Activated CD4-positive, CD25-positive, alpha-beta regulatory T cell treated with anti-CD3 and anti-CD28 coated beads, Interleukin-2, amount 50 U/mL, for 16 hours (primary cell): ENCODE measurements around the gene ATMIN.
A peak's percentile ranks its signal among the peaks of the same experiment; 100 is the strongest.

Experiments
- DNase-seq: peaks from one replicate; pipeline ENCODE4 v3.0.0-alpha.2; 2020; ENCODE audit warnings: low read depth, low spot score

Gene ATMIN

DNA sequence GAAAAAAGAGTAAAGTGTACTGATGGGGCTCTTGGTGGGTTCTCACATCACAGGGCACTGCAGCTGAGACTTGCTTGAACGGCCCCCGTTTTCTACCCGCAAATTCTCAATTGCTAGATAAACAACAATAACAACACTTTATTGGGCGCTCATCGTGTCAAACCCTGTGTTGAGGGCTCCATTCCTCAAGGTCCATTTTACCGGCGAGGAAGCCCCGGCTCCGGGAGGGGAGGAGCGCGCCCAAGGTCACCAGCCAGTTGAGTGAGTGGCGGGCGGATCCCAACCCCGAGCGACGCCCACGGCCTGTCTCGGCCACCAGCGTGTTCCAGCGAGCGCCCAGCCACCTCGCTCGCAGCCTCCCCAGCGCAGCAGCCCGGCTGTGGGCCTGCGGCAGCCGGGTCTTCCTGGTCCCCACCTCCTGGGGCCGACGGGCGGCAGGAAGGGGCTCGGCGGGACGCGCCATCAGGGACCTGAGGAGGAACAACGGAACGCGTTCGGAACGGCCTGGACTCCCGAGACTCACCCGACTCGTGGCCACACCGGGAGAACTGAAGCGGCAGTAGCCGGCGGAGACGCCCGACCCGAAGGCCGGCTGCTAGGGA, 29.3 kb upstream of the ATMIN start:
- peak; percentile 44 for DNase-seq

- DNase-seq: peak; percentile 91
These were observed 28.6 kb upstream of the ATMIN start, which contains the start of the genes CENPN and CMC2 for GRCh38 chr16:81006813-81007695. Gene CENPN (plus strand): TSS chr16:81007214. CDS start chr16:81011940, 4,726 bp downstream. Gene CMC2 (minus strand): TSS chr16:81006885. CDS start chr16:80997394, 9,491 bp downstream.

DNA sequence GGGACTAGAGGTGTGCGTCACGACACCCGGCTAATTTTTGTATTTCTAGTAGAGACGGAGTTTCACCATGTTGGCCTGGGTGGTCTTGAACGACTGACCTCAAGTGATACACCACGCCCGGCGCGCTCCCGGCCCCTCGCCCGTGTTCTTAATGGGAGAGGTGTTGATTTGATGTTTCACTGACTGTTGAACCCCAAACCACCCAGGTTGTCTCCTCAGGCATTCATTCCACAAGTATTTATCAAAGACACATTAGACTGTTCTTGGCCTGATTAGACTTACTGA, 27.2 kb upstream of the ATMIN start:
- no peak for DNase-seq

- no peak for DNase-seq
These were observed 22.7 kb upstream of the ATMIN start for GRCh38 chr16:81012974-81013373.

GRCh38 chr16:81014672-81015071, 21.0 kb upstream of the ATMIN start:
- no peak for DNase-seq

DNA sequence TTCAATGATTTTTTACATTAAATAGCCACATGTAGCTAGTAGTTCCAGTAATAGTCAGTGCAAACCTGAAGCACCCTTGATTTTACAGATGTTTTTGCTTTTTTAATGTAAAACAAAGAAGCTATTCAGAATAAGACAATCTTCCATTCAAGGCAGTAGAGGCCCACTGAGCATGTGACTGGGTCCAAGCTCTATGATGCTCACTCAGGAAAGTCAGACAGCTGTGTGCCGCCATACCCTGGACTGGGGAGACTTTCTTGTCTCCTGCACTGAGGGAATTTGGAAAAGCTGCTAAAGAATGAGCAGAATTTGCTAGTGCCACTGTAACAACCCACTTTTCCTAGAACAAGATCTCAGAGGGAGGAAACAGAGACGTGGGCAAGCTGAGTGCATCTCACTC, 17.1 kb upstream of the ATMIN start:
- no peak for DNase-seq

- no peak for DNase-seq
These were observed 9.2 kb upstream of the ATMIN start for GRCh38 chr16:81026429-81026828.

- DNase-seq: no peak
These were observed 5.6 kb upstream of the ATMIN start for GRCh38 chr16:81029930-81030604.

- DNase-seq: no peak
These were observed 521 bp downstream of the ATMIN start for GRCh38 chr16:81035975-81036750.

GRCh38 chr16:81036751-81037350, 1.2 kb downstream of the ATMIN start:
- DNase-seq: no peak

DNA sequence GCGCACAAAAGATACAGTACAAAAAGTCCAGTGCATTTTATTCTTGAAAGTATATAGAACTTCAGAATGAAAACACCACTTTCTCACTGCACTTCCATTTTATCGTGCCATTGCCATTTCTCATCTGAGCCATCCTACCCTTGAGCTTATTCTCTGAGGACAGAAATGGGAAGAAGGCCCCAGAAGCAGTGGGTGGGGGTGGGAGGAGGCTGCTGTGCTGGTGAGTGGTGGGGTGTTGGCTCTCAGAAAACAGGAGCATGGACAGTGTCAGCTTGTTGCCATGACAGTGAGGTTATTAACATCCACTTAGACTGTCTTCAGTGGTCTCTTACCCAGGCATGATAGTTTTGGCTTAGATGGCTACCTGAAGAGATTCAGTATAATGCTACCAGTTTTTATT, 4.5 kb downstream of the ATMIN start:
- no peak for DNase-seq

- no peak for DNase-seq
These were observed 5.2 kb downstream of the ATMIN start for GRCh38 chr16:81040842-81041241.

DNA sequence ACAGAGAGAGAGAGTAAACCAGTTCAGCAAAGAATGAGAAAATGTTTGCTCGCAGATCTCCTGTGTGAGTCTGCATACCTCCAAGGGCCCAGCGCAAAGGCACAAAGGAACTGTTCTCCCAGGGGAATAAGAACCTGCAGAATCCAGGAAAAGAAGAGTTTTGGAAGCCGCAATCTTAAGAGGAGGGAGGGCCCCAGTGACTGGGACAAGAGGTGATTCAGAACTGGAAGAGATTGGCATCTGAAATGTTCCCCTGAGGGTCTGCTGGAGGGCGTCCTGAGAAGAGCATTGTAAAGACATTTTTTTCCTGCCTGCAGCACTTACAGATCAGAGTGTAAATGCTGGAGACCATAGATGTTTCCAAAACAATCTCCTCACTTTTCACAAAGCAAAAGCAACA, 6.1 kb downstream of the ATMIN start:
- DNase-seq: no peak

- no peak for DNase-seq
These were observed 7.2 kb downstream of the ATMIN start for GRCh38 chr16:81042821-81043220.

GRCh38 chr16:81053761-81054160, 18.1 kb downstream of the ATMIN start:
- no peak for DNase-seq

GRCh38 chr16:81060576-81061306, 25.1 kb downstream of the ATMIN start:
- no peak for DNase-seq

- no peak for DNase-seq
These were observed 25.6 kb downstream of the ATMIN start for GRCh38 chr16:81061307-81061640.

DNA sequence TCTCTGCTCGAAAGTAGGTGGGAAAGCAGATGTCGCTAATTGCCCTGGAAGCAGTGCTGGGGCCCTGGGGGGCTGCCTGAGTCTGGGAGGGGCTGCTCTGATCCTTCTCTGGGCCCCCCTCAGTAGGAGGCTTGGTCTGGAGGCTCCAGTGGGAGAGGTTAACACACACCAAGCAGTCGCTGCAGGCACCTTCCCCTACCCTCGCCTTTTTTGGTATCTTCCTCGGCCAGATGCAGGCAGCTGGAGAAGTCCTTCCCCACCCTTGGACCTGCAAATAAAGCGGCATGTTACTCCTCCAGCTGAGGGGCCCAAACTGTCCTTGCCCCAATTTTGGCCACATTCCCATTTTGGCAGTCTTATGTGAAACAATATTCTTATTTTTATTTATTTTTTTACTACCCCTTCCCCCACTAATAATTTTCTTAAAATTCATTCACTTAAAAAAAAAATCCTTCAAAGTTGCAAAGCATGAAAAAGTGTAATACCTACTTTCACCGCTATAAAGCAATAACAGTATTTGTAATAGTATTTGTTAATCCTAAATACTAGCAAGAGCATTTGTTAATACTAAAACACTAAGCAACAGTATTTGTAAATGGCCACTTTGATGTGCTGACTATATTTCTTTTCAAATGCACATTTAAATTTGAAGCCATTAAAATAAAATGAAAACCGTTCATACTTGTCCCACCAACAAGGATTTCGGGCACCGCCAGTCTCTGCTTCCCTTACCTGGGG, 26.4 kb downstream of the ATMIN start:
- DNase-seq: no peak

- no peak for DNase-seq
These were observed 31.0 kb downstream of the ATMIN start for GRCh38 chr16:81066681-81067080.

DNA sequence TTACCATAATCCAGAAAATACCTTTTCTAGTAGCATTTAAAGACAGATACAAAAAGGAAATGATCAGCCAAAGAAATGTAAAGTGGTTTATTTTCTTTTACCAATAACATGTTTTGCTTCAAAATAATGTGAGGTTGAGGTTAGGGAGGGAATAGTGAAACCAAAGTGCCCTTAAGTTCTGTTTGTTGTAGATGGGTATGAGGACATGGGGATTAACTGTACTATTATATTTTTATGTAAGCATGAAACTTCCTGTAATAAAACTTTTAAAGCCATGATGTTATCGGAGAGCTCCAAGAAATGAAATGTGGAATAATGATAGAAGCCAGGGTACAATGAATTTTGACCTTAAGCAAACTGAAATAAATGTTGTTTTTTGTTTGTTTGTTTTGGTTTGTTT, 31.5 kb downstream of the ATMIN start:
- no peak for DNase-seq
